ENCODE results near the gene ELMO1. TPM values are rescaled to one million over a fixed set of nuclear protein-coding genes. Genes with fewer than 3 reads are reported as not detected.

Gene ELMO1
- total and polyA plus RNA-seq, 4 donors: 6.7 to 51.5 (median 14.8) TPM

DNA sequence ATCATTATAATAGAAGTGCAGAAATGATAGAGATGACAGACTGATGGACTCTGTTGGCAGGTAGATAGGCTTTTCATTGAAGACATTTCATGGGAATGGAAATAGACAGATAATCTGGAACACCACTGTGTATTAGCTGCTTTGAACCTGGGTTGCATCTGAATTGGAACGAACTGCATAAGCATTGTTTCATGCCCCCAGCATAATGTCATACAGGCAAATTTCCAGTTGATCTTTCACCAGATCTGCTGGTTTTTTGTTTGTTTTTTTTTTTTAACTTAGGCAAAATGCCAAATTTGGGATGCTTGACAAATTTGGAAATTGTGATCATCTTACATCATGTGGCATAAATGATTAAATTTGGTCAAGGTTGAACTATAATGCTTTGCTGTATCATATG is 552.2 kb downstream of the ELMO1 start (continued):
- TF ChIP-seq, protein P1, sequence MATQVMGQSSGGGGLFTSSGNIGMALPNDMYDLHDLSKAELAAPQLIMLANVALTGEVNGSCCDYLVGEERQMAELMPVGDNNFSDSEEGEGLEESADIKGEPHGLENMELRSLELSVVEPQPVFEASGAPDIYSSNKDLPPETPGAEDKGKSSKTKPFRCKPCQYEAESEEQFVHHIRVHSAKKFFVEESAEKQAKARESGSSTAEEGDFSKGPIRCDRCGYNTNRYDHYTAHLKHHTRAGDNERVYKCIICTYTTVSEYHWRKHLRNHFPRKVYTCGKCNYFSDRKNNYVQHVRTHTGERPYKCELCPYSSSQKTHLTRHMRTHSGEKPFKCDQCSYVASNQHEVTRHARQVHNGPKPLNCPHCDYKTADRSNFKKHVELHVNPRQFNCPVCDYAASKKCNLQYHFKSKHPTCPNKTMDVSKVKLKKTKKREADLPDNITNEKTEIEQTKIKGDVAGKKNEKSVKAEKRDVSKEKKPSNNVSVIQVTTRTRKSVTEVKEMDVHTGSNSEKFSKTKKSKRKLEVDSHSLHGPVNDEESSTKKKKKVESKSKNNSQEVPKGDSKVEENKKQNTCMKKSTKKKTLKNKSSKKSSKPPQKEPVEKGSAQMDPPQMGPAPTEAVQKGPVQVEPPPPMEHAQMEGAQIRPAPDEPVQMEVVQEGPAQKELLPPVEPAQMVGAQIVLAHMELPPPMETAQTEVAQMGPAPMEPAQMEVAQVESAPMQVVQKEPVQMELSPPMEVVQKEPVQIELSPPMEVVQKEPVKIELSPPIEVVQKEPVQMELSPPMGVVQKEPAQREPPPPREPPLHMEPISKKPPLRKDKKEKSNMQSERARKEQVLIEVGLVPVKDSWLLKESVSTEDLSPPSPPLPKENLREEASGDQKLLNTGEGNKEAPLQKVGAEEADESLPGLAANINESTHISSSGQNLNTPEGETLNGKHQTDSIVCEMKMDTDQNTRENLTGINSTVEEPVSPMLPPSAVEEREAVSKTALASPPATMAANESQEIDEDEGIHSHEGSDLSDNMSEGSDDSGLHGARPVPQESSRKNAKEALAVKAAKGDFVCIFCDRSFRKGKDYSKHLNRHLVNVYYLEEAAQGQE (IDR thresholded peaks at IDR 0.05): no peak
- peak; percentile 73 to 85 for TF ChIP-seq HNF4A (conservative IDR thresholded peaks at IDR 0.05)
- TF ChIP-seq, protein P2, sequence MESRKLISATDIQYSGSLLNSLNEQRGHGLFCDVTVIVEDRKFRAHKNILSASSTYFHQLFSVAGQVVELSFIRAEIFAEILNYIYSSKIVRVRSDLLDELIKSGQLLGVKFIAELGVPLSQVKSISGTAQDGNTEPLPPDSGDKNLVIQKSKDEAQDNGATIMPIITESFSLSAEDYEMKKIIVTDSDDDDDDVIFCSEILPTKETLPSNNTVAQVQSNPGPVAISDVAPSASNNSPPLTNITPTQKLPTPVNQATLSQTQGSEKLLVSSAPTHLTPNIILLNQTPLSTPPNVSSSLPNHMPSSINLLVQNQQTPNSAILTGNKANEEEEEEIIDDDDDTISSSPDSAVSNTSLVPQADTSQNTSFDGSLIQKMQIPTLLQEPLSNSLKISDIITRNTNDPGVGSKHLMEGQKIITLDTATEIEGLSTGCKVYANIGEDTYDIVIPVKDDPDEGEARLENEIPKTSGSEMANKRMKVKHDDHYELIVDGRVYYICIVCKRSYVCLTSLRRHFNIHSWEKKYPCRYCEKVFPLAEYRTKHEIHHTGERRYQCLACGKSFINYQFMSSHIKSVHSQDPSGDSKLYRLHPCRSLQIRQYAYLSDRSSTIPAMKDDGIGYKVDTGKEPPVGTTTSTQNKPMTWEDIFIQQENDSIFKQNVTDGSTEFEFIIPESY (IDR thresholded peaks at IDR 0.05): no peak

DNA sequence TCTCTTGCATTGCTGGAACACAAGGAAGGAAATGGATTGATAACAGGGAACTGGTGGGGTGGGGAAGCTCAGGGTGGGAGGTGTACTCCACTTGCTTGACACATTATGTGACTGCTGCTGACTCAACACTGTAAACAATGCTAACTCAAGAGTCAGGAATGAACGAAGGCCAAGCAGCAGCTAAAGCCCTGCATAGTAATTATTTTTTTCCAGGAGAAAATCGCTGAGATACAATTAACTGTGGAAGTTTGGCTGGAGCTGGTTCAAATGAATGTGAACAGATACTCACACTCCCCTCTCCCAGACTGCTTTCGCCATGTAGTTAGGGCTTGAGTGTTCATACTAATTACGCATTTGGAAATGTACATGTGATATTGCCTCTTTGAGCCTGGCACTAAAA is 553.5 kb downstream of the ELMO1 start:
- TF ChIP-seq HNF4G (IDR thresholded peaks at IDR 0.05) (no peak), FOXA2 (IDR thresholded peaks at IDR 0.05) (no peak), SP1 (IDR thresholded peaks at IDR 0.05) (no peak), FOXA1 (IDR thresholded peaks at IDR 0.05) (no peak), RAD21 (IDR thresholded peaks at IDR 0.05) (no peak)
- TF ChIP-seq, protein P2 (IDR thresholded peaks at IDR 0.05): no peak
- Histone ChIP-seq H3K27ac (ENCODE audit: low read depth in 1 of 2, low read length in 2 of 2) (no peak overlapping the region), H3K27me3 (ENCODE audit: control insufficient read depth in 4 of 4, insufficient read depth in 4 of 4, low read length in 3 of 4) (no peaks in the 10 kb centered on the region), H3K9me3 (ENCODE audit: control insufficient read depth in 4 of 4, low read length in 3 of 4) (no peaks in the 10 kb centered on the region), H3K36me3 (ENCODE audit: control insufficient read depth in 4 of 4, insufficient read depth in 3 of 4, low read depth in 1 of 4, low read length in 3 of 4) (peaks cover 0 to 3% (median 1%) of the 10 kb centered on the region in 4 donors), H3K4me1 (ENCODE audit: control insufficient read depth in 4 of 4, insufficient read depth in 4 of 4, low read length in 3 of 4) (peaks cover 2 to 37% (median 33%) of the 10 kb centered on the region in 4 donors), H3K9ac (ENCODE audit: low read depth in 1 of 2, low read length in 2 of 2) (no peak overlapping the region), H3K4me3 (ENCODE audit: low read depth in 1 of 3, low read length in 3 of 3) (no peak overlapping the region)
- no peak for DNase-seq (ENCODE audit: low spot score)
- 84% methylated on average over 4 of the region's 4 CpGs for WGBS

DNA sequence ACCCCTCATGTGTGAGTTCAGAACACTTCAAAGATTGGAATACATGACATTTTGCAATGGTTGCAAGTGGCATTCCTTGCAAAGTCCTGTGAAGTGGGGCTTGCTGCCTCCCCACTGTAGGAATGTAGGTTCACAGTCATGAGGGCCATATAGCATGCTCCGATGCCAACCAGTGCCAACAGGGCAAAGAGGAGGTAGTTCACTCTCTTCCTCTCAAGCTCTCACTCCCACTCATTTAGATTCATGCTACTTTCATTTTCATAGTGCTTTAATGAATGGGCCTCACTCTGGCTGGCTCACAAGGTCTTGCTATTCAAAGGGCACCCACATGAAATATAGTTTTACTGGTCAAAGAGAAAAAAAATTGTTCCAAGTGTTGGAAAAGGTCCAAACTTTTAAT is 554.5 kb downstream of the ELMO1 start:
- H3K27me3 ChIP-seq (ENCODE audit: control insufficient read depth in 4 of 4, insufficient read depth in 4 of 4, low read length in 3 of 4): no peaks in the 10 kb centered on the region
- no peaks in the 10 kb centered on the region for H3K9me3 ChIP-seq (ENCODE audit: control insufficient read depth in 4 of 4, low read length in 3 of 4)
- 94% methylated on average over 1 of the region's 1 CpG for WGBS
- no peak for DNase-seq (ENCODE audit: low spot score)
- TF ChIP-seq GABPA (IDR thresholded peaks at IDR 0.05 in 1 of 2, conservative IDR thresholded peaks at IDR 0.05 in 1 of 2): no peak
- no peak for TF ChIP-seq EGR1 (IDR thresholded peaks at IDR 0.05; ENCODE audit: low read depth in 2 of 2)
- no peak for TF ChIP-seq SP1 (IDR thresholded peaks at IDR 0.05)
- TF ChIP-seq RAD21 (IDR thresholded peaks at IDR 0.05): no peak
- TF ChIP-seq, protein P1 (IDR thresholded peaks at IDR 0.05): no peak
- TF ChIP-seq, protein P3, sequence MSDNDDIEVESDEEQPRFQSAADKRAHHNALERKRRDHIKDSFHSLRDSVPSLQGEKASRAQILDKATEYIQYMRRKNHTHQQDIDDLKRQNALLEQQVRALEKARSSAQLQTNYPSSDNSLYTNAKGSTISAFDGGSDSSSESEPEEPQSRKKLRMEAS (IDR thresholded peaks at IDR 0.05): no peak
- TF ChIP-seq JUND (IDR thresholded peaks at IDR 0.05): no peak
- no peak for TF ChIP-seq FOXA1 (IDR thresholded peaks at IDR 0.05)
- no peak for TF ChIP-seq YY1 (IDR thresholded peaks at IDR 0.05)
- TF ChIP-seq RXRA (IDR thresholded peaks at IDR 0.05): no peak
- TF ChIP-seq HNF4A (conservative IDR thresholded peaks at IDR 0.05): no peak
- TF ChIP-seq HNF4G (IDR thresholded peaks at IDR 0.05): no peak
- TF ChIP-seq, protein P4, sequence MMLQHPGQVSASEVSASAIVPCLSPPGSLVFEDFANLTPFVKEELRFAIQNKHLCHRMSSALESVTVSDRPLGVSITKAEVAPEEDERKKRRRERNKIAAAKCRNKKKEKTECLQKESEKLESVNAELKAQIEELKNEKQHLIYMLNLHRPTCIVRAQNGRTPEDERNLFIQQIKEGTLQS (IDR thresholded peaks at IDR 0.05): no peak
- no peak overlapping the region for H3K27ac ChIP-seq (ENCODE audit: low read depth in 1 of 2, low read length in 2 of 2)
- H3K4me3 ChIP-seq (ENCODE audit: low read depth in 1 of 3, low read length in 3 of 3): no peak overlapping the region
- H3K9ac ChIP-seq (ENCODE audit: low read depth in 1 of 2, low read length in 2 of 2): no peak overlapping the region
- H3K4me1 ChIP-seq (ENCODE audit: control insufficient read depth in 4 of 4, insufficient read depth in 4 of 4, low read length in 3 of 4): peaks cover 2 to 38% (median 34%) of the 10 kb centered on the region in 4 donors
- H3K36me3 ChIP-seq (ENCODE audit: control insufficient read depth in 4 of 4, insufficient read depth in 3 of 4, low read depth in 1 of 4, low read length in 3 of 4): peaks cover 0 to 3% (median 1%) of the 10 kb centered on the region in 4 donors

Measured in liver (tissue), 9 donors.